GM12874 (cell line): Measurements from ENCODE around the gene ARID3A.

Source experiments
- TF ChIP-seq, protein P1 (sequence below): IDR thresholded peaks from 2 replicates; pipeline ENCODE4 v1.5.1; 2011; ENCODE audit warnings: low read depth, mild to moderate bottlenecking, control low read depth, low read length, moderate library complexity; ENCODE audit not compliant: insufficient read depth

ARID3A gene

DNA sequence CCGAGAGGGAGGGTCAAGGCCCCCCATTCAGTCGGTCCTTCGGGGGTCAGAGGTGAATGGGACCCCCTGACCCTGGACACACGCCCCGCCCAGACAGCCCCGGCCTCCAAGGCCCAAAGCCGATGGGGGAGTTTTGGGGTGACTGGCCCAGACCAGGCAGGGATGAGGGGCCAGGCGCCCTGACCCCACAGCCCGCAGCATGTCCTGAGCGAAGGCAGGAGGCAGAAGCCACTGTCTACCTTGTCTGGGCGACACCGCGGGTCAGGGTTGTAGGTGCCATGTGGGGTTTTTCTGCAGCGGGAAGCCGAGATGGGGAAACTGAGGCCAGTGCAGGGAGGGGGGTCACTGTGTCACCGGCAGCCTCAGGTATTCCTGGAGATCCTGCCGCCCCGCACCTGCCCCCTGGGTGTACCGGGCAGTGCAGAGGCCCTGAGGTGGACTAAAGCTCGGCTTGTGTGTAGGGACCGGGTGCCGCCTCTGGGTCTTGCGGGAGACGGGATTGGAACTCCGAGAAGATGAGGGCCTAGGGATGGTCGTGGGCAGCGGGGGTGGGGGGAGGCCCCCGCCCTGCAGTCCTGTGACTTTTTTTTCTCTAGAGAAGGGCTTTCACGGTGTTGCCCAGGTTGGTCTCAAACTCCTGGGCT, 8.5 kb downstream of the ARID3A start:
- TF ChIP-seq, protein P1, sequence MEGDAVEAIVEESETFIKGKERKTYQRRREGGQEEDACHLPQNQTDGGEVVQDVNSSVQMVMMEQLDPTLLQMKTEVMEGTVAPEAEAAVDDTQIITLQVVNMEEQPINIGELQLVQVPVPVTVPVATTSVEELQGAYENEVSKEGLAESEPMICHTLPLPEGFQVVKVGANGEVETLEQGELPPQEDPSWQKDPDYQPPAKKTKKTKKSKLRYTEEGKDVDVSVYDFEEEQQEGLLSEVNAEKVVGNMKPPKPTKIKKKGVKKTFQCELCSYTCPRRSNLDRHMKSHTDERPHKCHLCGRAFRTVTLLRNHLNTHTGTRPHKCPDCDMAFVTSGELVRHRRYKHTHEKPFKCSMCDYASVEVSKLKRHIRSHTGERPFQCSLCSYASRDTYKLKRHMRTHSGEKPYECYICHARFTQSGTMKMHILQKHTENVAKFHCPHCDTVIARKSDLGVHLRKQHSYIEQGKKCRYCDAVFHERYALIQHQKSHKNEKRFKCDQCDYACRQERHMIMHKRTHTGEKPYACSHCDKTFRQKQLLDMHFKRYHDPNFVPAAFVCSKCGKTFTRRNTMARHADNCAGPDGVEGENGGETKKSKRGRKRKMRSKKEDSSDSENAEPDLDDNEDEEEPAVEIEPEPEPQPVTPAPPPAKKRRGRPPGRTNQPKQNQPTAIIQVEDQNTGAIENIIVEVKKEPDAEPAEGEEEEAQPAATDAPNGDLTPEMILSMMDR: no peak

DNA sequence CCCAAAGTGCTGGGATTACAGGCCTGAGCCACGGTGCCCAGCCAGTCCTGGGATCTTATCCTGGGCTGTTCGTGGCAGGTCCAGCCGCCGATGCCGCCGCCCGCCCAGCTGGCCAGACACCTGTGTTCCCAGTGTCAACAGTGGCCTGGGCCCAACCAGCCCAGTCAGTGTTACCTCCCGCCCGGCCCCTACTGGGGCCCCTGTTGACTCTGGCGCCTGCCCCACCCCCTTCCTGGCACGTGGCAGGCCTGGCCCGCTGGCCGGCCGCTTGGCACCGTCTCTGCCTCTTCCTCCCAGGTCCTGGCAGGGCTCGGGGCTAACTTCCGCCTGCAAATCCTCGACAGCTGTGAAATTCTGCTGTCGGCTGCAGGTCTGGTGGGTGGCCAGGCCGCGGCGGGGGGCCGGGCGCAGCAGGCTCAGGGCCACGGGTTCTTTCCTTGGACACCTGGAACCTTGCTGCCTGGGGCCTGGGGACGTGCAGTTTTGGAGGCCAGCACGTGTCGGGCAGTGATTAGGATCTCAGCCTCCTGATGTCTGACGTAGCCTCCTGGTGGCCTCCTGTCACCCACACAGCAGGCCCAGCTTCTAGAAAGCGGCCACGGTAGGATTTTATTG, 9.1 kb downstream of the ARID3A start:
- TF ChIP-seq, protein P1: no peak

DNA sequence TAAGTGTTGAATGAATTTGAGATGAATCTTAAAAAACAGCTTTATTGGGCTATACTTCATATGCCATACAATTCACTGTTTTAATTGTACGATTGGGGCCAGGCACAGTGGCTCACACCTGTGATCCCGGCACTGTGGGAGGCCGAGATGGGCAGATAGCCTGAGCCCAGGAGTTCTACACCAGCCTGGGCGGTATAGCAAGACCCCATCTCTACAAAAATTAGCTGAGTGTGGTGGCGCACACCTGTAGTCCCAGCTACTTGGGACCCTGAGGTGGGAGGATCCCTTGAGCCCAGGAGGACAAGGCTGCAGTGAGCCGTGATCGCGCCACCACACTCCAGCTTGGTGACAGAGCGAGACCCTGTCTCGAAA, 10.3 kb downstream of the ARID3A start:
- TF ChIP-seq, protein P1: no peak

- TF ChIP-seq, protein P1: no peak
Observed at GRCh38 chr19:937259-937694, 11.4 kb downstream of the ARID3A start.

GRCh38 chr19:938233-938923, 12.5 kb downstream of the ARID3A start:
- TF ChIP-seq, protein P1: no peak

- TF ChIP-seq, protein P1: no peak
Observed at GRCh38 chr19:939439-939838, 13.6 kb downstream of the ARID3A start.

DNA sequence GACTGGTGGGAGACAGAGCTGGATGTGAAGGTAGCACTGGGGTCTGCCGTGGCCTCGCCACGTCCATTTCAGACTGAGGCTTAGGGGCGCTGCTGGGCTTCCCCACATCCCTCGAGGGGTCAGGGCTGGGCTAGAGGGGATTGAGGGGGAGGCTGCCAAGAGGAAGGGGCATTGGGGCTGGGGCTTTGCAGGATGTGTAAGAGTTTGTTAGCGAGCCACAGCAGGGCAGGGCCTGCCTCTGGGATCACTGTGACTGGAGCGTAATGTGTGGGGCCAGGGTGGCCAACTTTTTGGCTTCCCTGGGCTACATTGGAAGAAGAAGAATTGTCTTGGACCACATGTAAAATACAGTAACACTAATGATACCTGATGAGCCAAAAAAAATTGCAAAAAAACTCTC, 14.1 kb downstream of the ARID3A start:
- TF ChIP-seq, protein P1: no peak
